IPS DF 4.7 (cell line): ENCODE results near the gene MEGF6.

Experiments used
- DNase-seq: peaks from one replicate; pipeline ENCODE4 v3.0.0-alpha.2; 2013; ENCODE audit warnings: low spot score; ENCODE audit errors: extremely low read depth

The MEGF6 gene

DNA sequence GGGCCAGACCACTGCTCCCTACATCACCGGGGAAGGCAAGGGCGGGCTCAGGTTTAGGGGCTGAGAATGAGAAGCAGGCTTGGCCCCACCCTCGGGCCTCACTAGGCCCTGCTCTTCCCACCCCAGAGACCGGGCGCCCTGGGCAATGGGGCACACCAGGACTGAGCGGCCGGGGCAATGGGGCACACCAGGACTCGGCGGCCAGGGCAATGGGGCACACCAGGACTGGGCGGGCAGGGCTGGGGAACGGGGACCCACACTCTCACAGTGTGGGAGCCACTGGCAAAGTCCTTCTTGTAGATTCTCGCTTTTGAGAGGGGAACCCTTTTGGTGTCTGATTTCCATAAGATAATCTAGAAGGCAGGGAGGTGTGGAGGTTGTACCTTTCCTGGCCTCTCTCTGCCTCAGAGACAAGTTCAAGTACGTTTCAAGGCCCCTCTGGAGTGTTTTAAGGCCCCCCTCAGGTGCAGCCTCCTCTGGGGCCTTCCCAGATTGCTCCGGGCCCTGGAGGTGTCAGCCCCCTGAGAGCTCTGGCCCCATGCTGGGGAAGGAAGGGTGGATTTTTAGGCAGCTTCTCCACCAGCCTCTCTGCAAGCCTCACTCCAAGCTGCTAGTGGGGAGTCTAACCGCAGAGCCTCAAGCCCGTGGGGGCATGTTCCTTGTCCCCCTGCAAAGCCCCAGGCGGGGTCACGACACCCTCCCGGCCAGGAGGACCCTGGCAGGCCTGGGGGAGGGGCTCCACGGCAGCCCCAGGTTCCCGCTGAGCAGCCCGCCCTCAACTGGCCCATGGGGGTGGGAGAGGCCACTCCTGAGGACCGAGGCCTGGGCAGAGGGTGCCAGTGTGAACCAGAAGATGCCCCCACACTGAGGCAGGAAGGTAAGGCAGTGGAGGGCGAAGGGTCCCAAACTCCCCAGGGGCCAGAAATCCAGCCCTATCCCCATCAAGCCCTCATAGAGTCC, 90.6 kb downstream of the MEGF6 start:
- DNase-seq, result no peak

GRCh38 chr1:3519301-3519885, 91.9 kb downstream of the MEGF6 start:
- no peak for DNase-seq

DNA sequence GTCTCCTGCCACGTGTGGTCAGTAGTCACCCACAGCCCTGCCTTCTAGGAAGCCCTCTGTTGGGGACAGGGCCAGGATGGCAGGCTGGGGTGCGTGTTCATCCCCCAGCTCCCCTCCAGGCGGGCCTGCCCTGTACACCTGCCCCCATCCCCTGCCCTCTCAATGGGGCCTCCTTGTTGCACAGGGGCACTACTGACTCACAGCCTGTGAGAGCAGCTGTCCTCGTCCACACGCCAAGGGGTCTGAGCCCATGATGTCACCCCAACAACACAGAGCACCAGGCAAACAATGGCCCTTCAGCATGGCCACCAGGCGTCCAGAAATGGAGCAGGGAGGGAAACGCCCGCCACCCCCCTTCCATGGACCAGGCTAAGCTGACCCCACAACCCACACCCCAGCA, 92.6 kb downstream of the MEGF6 start:
- DNase-seq, result no peak

GRCh38 chr1:3518256-3518655, 93.1 kb downstream of the MEGF6 start:
- DNase-seq, result no peak

DNA sequence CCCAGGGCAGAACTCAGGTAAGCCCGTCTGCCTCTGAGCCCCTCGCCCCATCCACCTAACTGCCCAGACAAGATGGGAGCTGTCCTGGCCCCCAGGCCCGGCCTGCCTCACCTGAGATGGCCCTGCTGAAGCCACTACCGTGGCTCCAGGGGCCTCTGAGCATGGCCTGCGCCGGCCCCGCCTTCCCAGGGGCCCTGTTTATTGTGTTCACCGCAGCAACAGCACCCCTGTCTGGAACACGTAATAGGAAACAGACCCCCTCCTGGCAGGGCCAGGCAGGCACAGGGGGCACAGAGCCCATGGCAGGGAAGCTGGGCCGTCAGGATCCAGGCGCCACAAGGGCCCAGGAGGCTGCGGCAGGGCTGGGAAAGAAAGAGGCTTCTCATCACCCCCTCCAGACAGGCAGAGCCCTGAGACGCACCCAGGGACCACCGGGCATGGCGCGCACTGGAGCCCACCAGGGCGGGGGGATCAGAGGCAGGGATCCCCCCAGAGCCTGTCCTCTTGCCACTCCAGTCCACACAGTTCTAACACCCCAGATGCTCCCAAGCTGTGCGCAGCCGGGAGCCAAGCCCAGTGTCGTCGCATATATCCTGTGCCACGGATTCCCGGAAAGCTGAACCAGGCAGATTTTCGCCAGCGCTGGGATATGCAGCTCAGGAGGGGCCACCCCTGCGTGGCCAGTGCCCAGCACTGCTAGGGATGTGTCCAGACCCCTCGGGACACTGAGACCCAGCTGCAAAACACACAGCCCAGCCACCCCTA, 94.2 kb downstream of the MEGF6 start:
- DNase-seq, result no peak

GRCh38 chr1:3516481-3516869, 94.8 kb downstream of the MEGF6 start:
- no peak for DNase-seq

DNA sequence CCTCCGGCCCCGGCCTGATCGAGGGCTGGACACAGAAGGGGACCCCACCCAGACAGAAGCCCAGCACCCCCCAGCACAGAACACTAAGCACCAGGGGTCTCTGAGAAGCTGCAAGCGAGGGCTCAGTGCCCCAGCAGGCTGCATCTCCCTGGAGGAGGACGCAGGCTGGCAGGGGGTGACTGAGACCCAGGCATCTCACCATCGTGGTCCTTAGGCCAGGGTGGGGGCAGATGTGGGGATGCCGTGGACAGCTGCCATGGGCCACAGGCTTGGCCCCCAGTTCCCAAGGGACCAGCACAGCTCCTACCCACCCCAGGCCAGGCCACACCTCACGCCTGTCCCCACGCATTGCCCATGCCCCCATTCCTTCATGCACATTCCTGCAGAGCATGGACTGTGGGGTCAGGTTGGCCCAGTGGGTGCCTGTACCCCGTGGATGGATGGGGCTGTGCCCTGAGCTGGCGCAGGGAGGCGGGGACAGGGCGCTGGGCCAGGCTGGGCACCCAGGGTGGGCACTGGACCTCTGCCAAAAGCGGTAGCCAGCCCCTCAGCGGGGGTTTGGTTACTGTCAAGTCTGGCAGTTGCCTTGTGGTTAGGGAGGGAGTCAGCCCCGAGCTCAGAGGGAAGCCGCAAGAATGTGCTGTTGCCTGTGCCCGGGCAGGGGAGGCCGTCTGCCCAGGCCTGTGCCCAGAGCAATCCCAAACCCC, 95.4 kb downstream of the MEGF6 start:
- DNase-seq, result no peak

DNA sequence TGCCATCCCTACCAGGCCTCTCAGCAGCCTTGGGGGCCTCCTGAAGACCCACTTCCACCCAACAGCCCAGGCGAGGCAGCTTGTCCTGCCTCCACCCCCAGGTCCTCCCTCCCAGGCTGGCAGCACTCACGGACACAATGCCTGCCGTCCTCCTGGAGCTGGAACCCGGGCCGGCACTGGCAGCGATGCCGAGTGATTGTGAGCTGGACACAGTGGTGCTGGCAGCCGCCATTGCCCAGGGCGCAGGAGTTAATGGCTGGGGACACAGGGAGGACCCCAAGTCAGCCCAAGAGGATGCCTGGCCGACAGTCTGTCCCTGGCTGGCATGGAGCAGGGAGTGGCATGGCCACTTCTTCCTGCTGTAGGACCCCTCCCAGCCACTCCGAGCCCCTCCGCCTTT, 96.0 kb downstream of the MEGF6 start:
- no peak for DNase-seq

- no peak for DNase-seq
Observed at GRCh38 chr1:3514404-3514803, 96.9 kb downstream of the MEGF6 start.

DNA sequence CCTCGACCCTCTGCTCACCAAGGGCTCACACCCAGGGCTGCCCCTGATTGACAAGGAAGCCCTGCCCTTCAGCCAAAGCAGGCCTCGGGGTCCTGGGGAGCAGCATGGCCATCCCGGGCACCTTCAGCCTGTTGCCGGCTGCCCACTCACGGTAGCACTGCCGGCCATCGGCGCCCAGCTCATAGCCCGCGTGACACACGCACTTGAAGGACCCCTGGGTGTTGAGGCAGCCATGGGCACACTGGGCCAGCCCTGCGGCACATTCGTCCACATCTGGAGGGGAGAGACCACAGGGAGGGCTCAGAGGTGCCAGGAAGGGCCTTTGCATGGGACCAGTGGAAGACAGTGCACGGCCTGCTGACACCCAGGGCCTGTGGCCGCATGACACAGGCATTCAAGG, 99.5 kb downstream of the MEGF6 start:
- no peak for DNase-seq

- DNase-seq, result no peak
Observed at GRCh38 chr1:3511306-3511705, 100.0 kb downstream of the MEGF6 start.

GRCh38 chr1:3510956-3511250, 100.4 kb downstream of the MEGF6 start:
- DNase-seq, result no peak

GRCh38 chr1:3510136-3510955, 101.0 kb downstream of the MEGF6 start:
- DNase-seq, result no peak

- DNase-seq, result no peak
Observed at GRCh38 chr1:3509721-3510120, 101.6 kb downstream of the MEGF6 start.

DNA sequence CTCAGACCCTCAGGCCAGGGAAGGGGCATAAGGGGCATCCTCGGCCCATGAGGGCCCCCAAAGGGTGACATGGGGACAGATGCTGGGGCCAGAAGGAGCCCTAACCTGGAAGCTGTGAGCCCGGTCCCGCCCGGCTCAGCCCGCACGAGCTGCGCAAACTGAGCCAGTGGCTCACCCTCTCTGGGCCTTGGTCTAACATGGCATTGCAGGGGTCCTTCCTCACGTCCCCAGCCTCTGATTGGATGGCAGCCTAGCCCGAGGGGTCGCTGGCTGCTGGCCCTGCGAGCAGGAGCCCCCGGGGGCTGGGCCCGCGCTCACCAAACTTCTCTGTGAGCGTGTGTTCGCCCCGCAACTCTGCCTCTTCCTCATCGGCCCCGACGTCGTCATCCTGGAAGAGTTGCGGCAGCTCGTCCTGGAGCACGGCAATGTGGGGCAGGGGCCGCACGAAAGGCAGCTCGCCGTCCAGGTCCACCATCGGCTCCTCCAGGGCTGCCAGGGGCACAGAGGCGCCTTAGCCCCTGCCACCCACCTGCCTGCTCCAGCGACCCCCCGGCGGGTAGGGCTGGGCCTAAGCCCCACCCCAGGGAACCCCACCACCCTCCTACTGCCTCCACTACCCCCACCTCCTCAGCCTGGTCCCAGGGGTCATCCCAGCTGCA, 102.4 kb downstream of the MEGF6 start:
- DNase-seq, result no peak

DNA sequence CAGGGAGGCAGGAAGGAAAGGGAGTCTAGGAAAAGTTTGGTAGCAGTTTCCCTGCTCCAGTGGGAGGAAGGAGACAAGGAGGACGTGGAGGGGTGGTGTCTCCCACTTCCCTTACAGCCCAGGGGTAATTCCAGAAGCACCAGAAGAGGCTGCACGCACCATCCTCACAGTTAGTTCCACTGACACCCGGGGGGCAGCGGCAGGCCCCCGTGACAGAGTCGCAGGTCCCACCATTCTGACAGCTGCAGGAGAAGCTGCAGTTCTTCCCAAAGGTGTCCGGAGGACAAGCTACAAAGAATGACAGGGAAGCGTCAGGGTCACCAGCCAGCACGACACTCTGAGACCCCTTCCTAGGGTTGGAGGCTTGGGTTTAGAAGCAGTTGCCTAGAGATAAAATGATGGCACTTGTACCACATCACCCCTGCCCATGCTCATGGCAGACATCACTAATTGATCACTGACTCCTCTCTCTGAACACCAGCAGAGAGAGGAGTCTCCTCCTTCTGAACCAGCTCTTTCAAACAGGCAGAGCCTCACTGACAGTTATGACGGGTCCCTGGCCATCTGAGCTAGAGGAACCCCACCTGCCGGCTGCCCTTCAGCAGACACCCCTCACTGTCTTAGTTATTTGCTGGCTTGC, 103.6 kb downstream of the MEGF6 start:
- no peak for DNase-seq

GRCh38 chr1:3506943-3507342, 104.4 kb downstream of the MEGF6 start:
- DNase-seq, result no peak

DNA sequence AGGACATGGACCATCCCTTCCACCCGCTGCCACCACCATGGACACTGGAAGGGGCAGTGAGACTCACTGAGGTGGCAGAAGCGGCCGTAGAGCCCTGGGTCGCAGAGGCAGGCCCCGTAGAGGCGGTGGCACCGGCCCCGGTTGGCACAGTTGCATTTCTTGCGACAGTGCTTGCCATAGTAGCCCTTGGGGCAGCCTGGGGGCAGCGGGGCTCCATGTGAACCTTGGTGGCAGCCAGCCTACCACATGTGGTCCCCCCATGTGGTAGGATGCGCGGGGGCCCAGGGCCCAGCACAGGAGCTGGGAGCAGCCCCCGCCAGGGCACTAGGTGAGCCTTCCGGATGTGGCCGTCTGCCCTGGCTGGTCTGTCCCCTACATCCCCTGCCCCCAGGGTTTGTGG, 105.3 kb downstream of the MEGF6 start:
- no peak for DNase-seq

- DNase-seq, result no peak
Observed at GRCh38 chr1:3505161-3505560, 106.1 kb downstream of the MEGF6 start.

GRCh38 chr1:3504822-3505153, 106.5 kb downstream of the MEGF6 start:
- no peak for DNase-seq
